ENCODE measurements around the gene ITIH3.

DNA sequence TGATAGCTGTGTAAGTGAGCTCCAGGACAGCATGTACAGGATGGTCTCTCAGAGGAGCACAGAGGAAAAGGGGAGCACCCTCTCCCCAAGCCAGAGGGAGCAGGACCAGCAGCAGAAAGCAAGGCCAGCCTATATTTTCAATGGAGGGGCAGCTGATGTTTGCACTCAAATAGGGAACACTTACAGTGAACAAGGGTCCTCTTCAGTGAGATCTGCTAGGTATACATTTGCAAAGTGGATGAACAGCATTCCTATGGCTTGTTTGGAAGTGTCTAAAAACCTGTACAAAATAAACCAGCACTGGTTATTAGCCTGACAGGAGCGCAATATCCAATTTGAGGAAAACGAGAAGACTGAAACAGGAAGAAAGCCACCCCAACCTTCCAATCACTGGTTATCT lies 57.8 kb downstream of the ITIH3 start:
- no peak for TF ChIP-seq MYC (IDR thresholded peaks at IDR 0.05; ENCODE audit: low read depth, low read length)
- TF ChIP-seq, protein P1, sequence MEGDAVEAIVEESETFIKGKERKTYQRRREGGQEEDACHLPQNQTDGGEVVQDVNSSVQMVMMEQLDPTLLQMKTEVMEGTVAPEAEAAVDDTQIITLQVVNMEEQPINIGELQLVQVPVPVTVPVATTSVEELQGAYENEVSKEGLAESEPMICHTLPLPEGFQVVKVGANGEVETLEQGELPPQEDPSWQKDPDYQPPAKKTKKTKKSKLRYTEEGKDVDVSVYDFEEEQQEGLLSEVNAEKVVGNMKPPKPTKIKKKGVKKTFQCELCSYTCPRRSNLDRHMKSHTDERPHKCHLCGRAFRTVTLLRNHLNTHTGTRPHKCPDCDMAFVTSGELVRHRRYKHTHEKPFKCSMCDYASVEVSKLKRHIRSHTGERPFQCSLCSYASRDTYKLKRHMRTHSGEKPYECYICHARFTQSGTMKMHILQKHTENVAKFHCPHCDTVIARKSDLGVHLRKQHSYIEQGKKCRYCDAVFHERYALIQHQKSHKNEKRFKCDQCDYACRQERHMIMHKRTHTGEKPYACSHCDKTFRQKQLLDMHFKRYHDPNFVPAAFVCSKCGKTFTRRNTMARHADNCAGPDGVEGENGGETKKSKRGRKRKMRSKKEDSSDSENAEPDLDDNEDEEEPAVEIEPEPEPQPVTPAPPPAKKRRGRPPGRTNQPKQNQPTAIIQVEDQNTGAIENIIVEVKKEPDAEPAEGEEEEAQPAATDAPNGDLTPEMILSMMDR (IDR thresholded peaks at IDR 0.05; ENCODE audit: low read depth, low read length): no peak

All from NB4 (cell line).